Bronchial epithelial cell (primary cell): Measurements from ENCODE around the gene SLC6A7. TPM values are rescaled to one million over a fixed set of nuclear protein-coding genes. Genes with fewer than 3 reads are reported as not detected.

Experiments used
- DNase-seq: peaks from one replicate; pipeline ENCODE4 v3.0.0-alpha.2; 2010; ENCODE audit warnings: low read depth
- FAIRE-seq: peaks from 2 replicates; lab custom pipeline; 2011; peaks lifted over from hg19 to GRCh38; lab: Jason Lieb, UNC
- H3K27me3 ChIP-seq: 2 replicates; pipeline ENCODE4 v1.5.1; 2011; ENCODE audit warnings: low read length; ENCODE audit not compliant: control insufficient read depth, insufficient read depth
- H3K36me3 ChIP-seq: 2 replicates; pipeline ENCODE4 v1.5.1; 2011; ENCODE audit warnings: low read length; ENCODE audit not compliant: control insufficient read depth, insufficient read depth
- H3K4me3 ChIP-seq: 2 replicates; pipeline ENCODE4 v1.5.1; 2011; ENCODE audit warnings: mild to moderate bottlenecking, low read depth, low read length, control low read depth
- CTCF ChIP-seq: IDR thresholded peaks from 2 replicates; pipeline ENCODE4 v1.5.1; 2011; ENCODE audit warnings: mild to moderate bottlenecking, moderate library complexity, low read length, control low read depth, inconsistent platforms; ENCODE audit not compliant: insufficient read depth, severe bottlenecking
- total RNA-seq: library from RNA; depleted of rRNA; stranded (reverse); fragments of >200 nt; gene quantifications from 2 replicates; pipeline ENCODE4 v1.2.1, GENCODE V29; 2014

SLC6A7 gene
- total RNA-seq, 1 donor from 2014 or later = not detected

- no peak overlapping the region for H3K4me3 ChIP-seq
- no peak for TF ChIP-seq CTCF
- H3K27me3 ChIP-seq = no peaks in the 10 kb centered on the region
- no peak for DNase-seq
- no peak for FAIRE-seq
- no peaks in the 10 kb centered on the region for H3K36me3 ChIP-seq
Measured at GRCh38 chr5:150176745-150177477, 13.0 kb upstream of the SLC6A7 start.

GRCh38 chr5:150177721-150178120, 12.1 kb upstream of the SLC6A7 start:
- DNase-seq (no peak), FAIRE-seq (no peak)
- no peak for TF ChIP-seq CTCF
- no peak overlapping the region for H3K4me3 ChIP-seq
- no peaks in the 10 kb centered on the region for H3K27me3 ChIP-seq
- H3K36me3 ChIP-seq = no peaks in the 10 kb centered on the region

GRCh38 chr5:150178262-150178661, 11.6 kb upstream of the SLC6A7 start:
- FAIRE-seq = no peak
- Histone ChIP-seq H3K27me3 (no peaks in the 10 kb centered on the region), H3K4me3 (no peak overlapping the region), H3K36me3 (no peaks in the 10 kb centered on the region)
- TF ChIP-seq CTCF = no peak
- DNase-seq = no peak

- no peak for TF ChIP-seq CTCF
- H3K4me3 ChIP-seq = no peak overlapping the region
- FAIRE-seq = no peak
Measured at GRCh38 chr5:150179019-150179620, 10.7 kb upstream of the SLC6A7 start.

GRCh38 chr5:150180241-150181026, 9.4 kb upstream of the SLC6A7 start:
- Histone ChIP-seq H3K36me3 (no peaks in the 10 kb centered on the region), H3K27me3 (no peaks in the 10 kb centered on the region), H3K4me3 (no peak overlapping the region)
- DNase-seq (no peak), FAIRE-seq (no peak)
- TF ChIP-seq CTCF = no peak

More at GRCh38 chr5:150179019-150179620, 10.7 kb upstream of the SLC6A7 start:
- no peak for DNase-seq
- Histone ChIP-seq H3K36me3 (no peaks in the 10 kb centered on the region), H3K27me3 (no peaks in the 10 kb centered on the region)
